ENCODE measurements around the gene EGFL8.
"Not testable (repeated sequence)": the region's sequence is repeated elsewhere in the genome, so short reads cannot be mapped to it uniquely, and the experiment has no call there.

The EGFL8 gene

GRCh38 chr6:32191696-32192607, 27.6 kb downstream of the EGFL8 start:
- H3K4me3 ChIP-seq (replicated peaks in 1 of 2; ENCODE audit: low read depth in 2 of 2, low read length in 2 of 2) = peak overlapping the region in 1 of 2 donors; percentile 14
- DNase-seq (ENCODE audit: low read depth in 2 of 2) = no peak
- no peak for TF ChIP-seq CTCF (IDR thresholded peaks at IDR 0.05; ENCODE audit: low read depth, low read length)

DNA sequence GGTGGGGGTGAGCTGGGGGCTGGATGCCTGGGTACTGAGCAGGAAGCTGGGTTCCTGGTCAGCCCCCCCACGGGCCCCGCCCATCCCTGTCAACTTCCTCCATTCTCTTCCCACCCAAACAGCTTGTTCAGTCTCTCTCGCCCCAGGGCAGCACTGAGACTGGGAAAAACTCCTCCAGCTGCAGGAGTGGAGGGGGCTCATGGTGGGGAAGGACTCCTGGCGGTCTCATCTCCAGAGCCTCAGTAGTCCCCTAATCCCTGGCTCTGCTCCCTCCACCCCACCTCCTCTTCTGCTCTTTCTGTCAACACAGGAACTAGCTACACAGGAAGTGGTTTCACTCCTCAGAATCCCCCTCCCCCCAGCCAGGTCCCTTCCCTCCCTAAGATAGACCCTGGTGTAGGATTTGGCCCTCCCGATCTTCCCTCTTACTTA, 28.2 kb downstream of the EGFL8 start, which contains the start of gene GPSM3:
GPSM3 (minus strand) TSS at position 36 of the 432 bp plus-strand sequence. CDS start 130 bp downstream, outside the sequence.
- peak; percentile 37 to 55 for DNase-seq (ENCODE audit: low read depth in 2 of 2)
- no peak for TF ChIP-seq CTCF (IDR thresholded peaks at IDR 0.05; ENCODE audit: low read depth, low read length)

GRCh38 chr6:32193096-32193495, 28.7 kb downstream of the EGFL8 start:
- not testable (repeated sequence) for DNase-seq (ENCODE audit: low read depth in 2 of 2); H3K4me3 ChIP-seq (replicated peaks in 1 of 2; ENCODE audit: low read depth in 2 of 2, low read length in 2 of 2)

More for the DNA sequence above, 28.2 kb downstream of the EGFL8 start, which contains the start of gene GPSM3:
- peak within 1 kb of the TSS in 1 of 2 donors; percentile 14 for H3K4me3 ChIP-seq (replicated peaks in 1 of 2; ENCODE audit: low read depth in 2 of 2, low read length in 2 of 2)

- no peak for TF ChIP-seq CTCF (IDR thresholded peaks at IDR 0.05; ENCODE audit: low read depth, low read length)
- no peak for DNase-seq (ENCODE audit: low read depth in 2 of 2)
- no peak overlapping the region for H3K4me3 ChIP-seq (replicated peaks in 1 of 2; ENCODE audit: low read depth in 2 of 2, low read length in 2 of 2)
These were observed 30.0 kb downstream of the EGFL8 start for GRCh38 chr6:32194388-32194787.

DNA sequence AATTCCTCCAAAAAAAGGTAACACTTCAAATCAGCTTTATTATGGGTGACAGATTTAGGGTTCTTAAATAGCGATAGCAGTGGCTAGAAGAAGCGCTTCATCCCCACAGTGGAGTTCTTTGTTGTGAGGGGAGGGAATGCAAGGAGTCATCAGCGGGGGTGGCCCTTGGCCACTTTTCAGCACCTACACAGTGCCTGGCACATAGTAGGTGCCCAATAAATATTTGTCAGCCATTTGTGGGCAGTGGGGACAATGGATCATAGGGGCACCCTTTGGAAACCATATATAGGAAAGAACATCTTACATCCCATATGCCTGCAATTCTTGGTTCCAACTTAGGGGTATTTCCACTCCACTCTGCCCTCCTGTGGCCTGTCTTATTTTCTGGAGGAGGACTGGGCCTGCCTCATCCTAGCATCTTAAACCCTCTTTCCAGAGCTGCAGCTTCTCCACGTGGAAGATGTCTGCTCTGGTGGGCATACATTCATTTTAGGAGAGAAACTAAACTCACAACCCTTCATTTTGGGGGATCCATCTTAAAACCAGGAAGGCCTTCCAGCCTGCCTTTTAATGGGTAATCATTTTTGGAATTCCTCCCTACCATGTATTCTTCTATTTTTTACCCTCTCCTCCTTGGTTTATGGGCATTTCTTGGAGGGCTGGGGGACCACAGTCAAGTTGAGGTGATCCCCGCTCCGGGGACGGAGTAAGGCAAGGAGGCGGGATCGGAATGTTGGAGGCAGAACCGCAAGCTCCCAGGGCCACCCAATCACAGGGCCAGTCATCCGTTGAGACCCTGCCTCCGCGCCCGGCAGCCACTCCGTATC, 30.6 kb downstream of the EGFL8 start:
- DNase-seq (ENCODE audit: low read depth in 2 of 2) = peak; percentile 78 to 79
- H3K4me3 ChIP-seq (replicated peaks in 1 of 2; ENCODE audit: low read depth in 2 of 2, low read length in 2 of 2) = peak overlapping the region; percentile 41 to 51
- TF ChIP-seq CTCF (IDR thresholded peaks at IDR 0.05; ENCODE audit: low read depth, low read length) = peak; percentile 61

DNA sequence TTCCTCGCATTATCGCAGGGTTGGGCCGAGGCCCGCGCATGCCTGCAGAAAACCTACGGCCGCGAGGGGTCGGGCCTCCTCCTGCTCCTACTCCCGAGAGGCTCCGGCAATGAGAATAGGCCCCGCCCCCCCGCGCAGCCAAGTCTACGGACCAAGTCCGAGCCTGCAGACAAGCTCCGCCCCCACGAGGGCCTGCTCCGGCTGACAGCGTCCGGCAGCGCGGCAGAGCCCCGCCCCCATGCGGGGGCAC, 31.2 kb downstream of the EGFL8 start:
- peak overlapping the region in 1 of 2 donors; percentile 84 for H3K4me3 ChIP-seq (replicated peaks in 1 of 2; ENCODE audit: low read depth in 2 of 2, low read length in 2 of 2)
- peak; percentile 63 for TF ChIP-seq CTCF (IDR thresholded peaks at IDR 0.05; ENCODE audit: low read depth, low read length)

More for the DNA sequence above, 31.2 kb downstream of the EGFL8 start:
- peak; percentile 100 for DNase-seq (ENCODE audit: low read depth in 2 of 2)
